ENCODE measurements around the gene ZFP36L1.

ZFP36L1 gene

GRCh38 chr14:68823434-68824206 is 30.8 kb upstream of the ZFP36L1 start:
- no CpG with 5 or more reads among the region's 8 CpGs for WGBS (ENCODE audit: extremely low coverage, insufficient coverage, low lambda C conversion rate)
- no peaks in the 10 kb centered on the region for H3K79me2 ChIP-seq (ENCODE audit: control insufficient read depth, insufficient read depth, low read length)
- H3K4me2 ChIP-seq (ENCODE audit: low read length): no peak overlapping the region
- no peak overlapping the region for H3K23ac ChIP-seq (ENCODE audit: low read length)
- H3K27me3 ChIP-seq (ENCODE audit: insufficient read depth, low read length, poor library complexity): no peaks in the 10 kb centered on the region
- H3K4ac ChIP-seq (ENCODE audit: low read depth, low read length): no peak overlapping the region
- no peak overlapping the region for H4K5ac ChIP-seq (ENCODE audit: low read length)
- no peak overlapping the region for H3K56ac ChIP-seq (ENCODE audit: low read length)
- no peak overlapping the region for H2BK120ac ChIP-seq (ENCODE audit: low read depth, low read length)
- no peak overlapping the region for H4K8ac ChIP-seq (ENCODE audit: low read depth, low read length)
- no peak overlapping the region for H3K4me3 ChIP-seq (ENCODE audit: low read length)
- no peak for DNase-seq
- no peak overlapping the region for H2BK15ac ChIP-seq (replicated peaks; ENCODE audit: low read depth)
- no peaks in the 10 kb centered on the region for H3K79me1 ChIP-seq (ENCODE audit: low read length)
- no peak overlapping the region for H3K18ac ChIP-seq (ENCODE audit: low read length)
- no peak overlapping the region for H3K27ac ChIP-seq (ENCODE audit: low read depth, low read length)
- no peak overlapping the region for H3K9ac ChIP-seq (ENCODE audit: low read length)
- no peaks in the 10 kb centered on the region for H3K36me3 ChIP-seq (ENCODE audit: control insufficient read depth, insufficient read depth, low read length)
- H2BK5ac ChIP-seq (ENCODE audit: low read length): no peak overlapping the region
- no peaks in the 10 kb centered on the region for H3K4me1 ChIP-seq (ENCODE audit: control insufficient read depth, low read depth, low read length)
- H2AK5ac ChIP-seq (ENCODE audit: low read length): no peak overlapping the region

- H4K5ac ChIP-seq (ENCODE audit: low read length): no peak overlapping the region
- H2BK120ac ChIP-seq (ENCODE audit: low read depth, low read length): no peak overlapping the region
- no peak overlapping the region for H3K27ac ChIP-seq (ENCODE audit: low read depth, low read length)
- no peaks in the 10 kb centered on the region for H3K4me1 ChIP-seq (ENCODE audit: control insufficient read depth, low read depth, low read length)
- no peaks in the 10 kb centered on the region for H3K36me3 ChIP-seq (ENCODE audit: control insufficient read depth, insufficient read depth, low read length)
- H3K4me2 ChIP-seq (ENCODE audit: low read length): no peak overlapping the region
- H4K8ac ChIP-seq (ENCODE audit: low read depth, low read length): no peak overlapping the region
- no peak overlapping the region for H3K4ac ChIP-seq (ENCODE audit: low read depth, low read length)
- no peak overlapping the region for H3K4me3 ChIP-seq (ENCODE audit: low read length)
- no peak overlapping the region for H3K23ac ChIP-seq (ENCODE audit: low read length)
- H3K27me3 ChIP-seq (ENCODE audit: insufficient read depth, low read length, poor library complexity): no peaks in the 10 kb centered on the region
- no peak overlapping the region for H2AK5ac ChIP-seq (ENCODE audit: low read length)
- no peak overlapping the region for H3K56ac ChIP-seq (ENCODE audit: low read length)
- H2BK5ac ChIP-seq (ENCODE audit: low read length): no peak overlapping the region
- WGBS (ENCODE audit: extremely low coverage, insufficient coverage, low lambda C conversion rate): no CpG with 5 or more reads among the region's 4 CpGs
- no peak overlapping the region for H3K9ac ChIP-seq (ENCODE audit: low read length)
- no peaks in the 10 kb centered on the region for H3K79me1 ChIP-seq (ENCODE audit: low read length)
- no peak for DNase-seq
- no peak overlapping the region for H2BK15ac ChIP-seq (replicated peaks; ENCODE audit: low read depth)
- H3K79me2 ChIP-seq (ENCODE audit: control insufficient read depth, insufficient read depth, low read length): no peaks in the 10 kb centered on the region
- no peak overlapping the region for H3K18ac ChIP-seq (ENCODE audit: low read length)
These were observed 30.1 kb upstream of the ZFP36L1 start for GRCh38 chr14:68822926-68823325.

GRCh38 chr14:68822132-68822651 is 29.3 kb upstream of the ZFP36L1 start:
- H2AK5ac ChIP-seq (ENCODE audit: low read length): no peak overlapping the region
- no peak overlapping the region for H2BK120ac ChIP-seq (ENCODE audit: low read depth, low read length)
- WGBS (ENCODE audit: extremely low coverage, insufficient coverage, low lambda C conversion rate): no CpG with 5 or more reads among the region's 4 CpGs
- no peak overlapping the region for H3K4me2 ChIP-seq (ENCODE audit: low read length)
- no peaks in the 10 kb centered on the region for H3K27me3 ChIP-seq (ENCODE audit: insufficient read depth, low read length, poor library complexity)
- no peak overlapping the region for H4K5ac ChIP-seq (ENCODE audit: low read length)
- no peaks in the 10 kb centered on the region for H3K79me1 ChIP-seq (ENCODE audit: low read length)
- no peak overlapping the region for H4K8ac ChIP-seq (ENCODE audit: low read depth, low read length)
- DNase-seq: no peak
- H3K79me2 ChIP-seq (ENCODE audit: control insufficient read depth, insufficient read depth, low read length): no peaks in the 10 kb centered on the region
- no peak overlapping the region for H3K4ac ChIP-seq (ENCODE audit: low read depth, low read length)
- no peak overlapping the region for H3K56ac ChIP-seq (ENCODE audit: low read length)
- H3K9ac ChIP-seq (ENCODE audit: low read length): no peak overlapping the region
- no peak overlapping the region for H3K18ac ChIP-seq (ENCODE audit: low read length)
- H3K4me3 ChIP-seq (ENCODE audit: low read length): no peak overlapping the region
- H3K36me3 ChIP-seq (ENCODE audit: control insufficient read depth, insufficient read depth, low read length): no peaks in the 10 kb centered on the region
- H2BK15ac ChIP-seq (replicated peaks; ENCODE audit: low read depth): no peak overlapping the region
- H2BK5ac ChIP-seq (ENCODE audit: low read length): no peak overlapping the region
- no peak overlapping the region for H3K27ac ChIP-seq (ENCODE audit: low read depth, low read length)
- H3K4me1 ChIP-seq (ENCODE audit: control insufficient read depth, low read depth, low read length): no peaks in the 10 kb centered on the region
- no peak overlapping the region for H3K23ac ChIP-seq (ENCODE audit: low read length)

- H2AK5ac ChIP-seq (ENCODE audit: low read length): no peak overlapping the region
- no CpG with 5 or more reads among the region's 18 CpGs for WGBS (ENCODE audit: extremely low coverage, insufficient coverage, low lambda C conversion rate)
- no peak for DNase-seq
These were observed 28.3 kb upstream of the ZFP36L1 start for GRCh38 chr14:68820999-68821683.

DNA sequence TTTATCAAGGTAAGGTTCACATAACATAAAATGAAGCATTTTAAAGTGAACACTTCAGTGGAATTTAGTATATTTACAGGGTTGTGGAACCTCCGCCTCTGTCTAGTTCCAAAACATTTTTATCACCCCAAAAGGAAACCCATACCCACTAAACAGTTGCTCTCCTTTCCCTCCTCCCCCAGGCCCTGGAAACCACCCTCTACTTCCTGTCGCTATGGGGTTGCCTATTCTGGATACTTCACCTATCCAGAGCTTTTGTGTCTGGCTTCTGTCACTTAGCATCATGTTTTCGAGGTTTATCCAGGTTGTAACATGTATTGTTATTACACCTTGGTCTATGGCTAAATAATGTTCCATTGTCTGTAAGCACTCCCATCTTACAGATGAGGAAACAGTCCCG is 27.7 kb upstream of the ZFP36L1 start:
- Histone ChIP-seq H2BK120ac (ENCODE audit: low read depth, low read length) (no peak overlapping the region), H3K56ac (ENCODE audit: low read length) (no peak overlapping the region), H4K5ac (ENCODE audit: low read length) (no peak overlapping the region), H3K4ac (ENCODE audit: low read depth, low read length) (no peak overlapping the region), H2BK5ac (ENCODE audit: low read length) (no peak overlapping the region), H3K18ac (ENCODE audit: low read length) (no peak overlapping the region), H3K27ac (ENCODE audit: low read depth, low read length) (no peak overlapping the region), H3K27me3 (ENCODE audit: insufficient read depth, low read length, poor library complexity) (no peaks in the 10 kb centered on the region), H3K79me1 (ENCODE audit: low read length) (peaks cover 1% of the 10 kb centered on the region), H4K8ac (ENCODE audit: low read depth, low read length) (no peak overlapping the region), H3K23ac (ENCODE audit: low read length) (no peak overlapping the region), H3K36me3 (ENCODE audit: control insufficient read depth, insufficient read depth, low read length) (no peaks in the 10 kb centered on the region), H3K4me1 (ENCODE audit: control insufficient read depth, low read depth, low read length) (peaks cover 4% of the 10 kb centered on the region), H2BK15ac (replicated peaks; ENCODE audit: low read depth) (no peak overlapping the region), H3K9ac (ENCODE audit: low read length) (no peak overlapping the region), H3K4me2 (ENCODE audit: low read length) (no peak overlapping the region), H3K79me2 (ENCODE audit: control insufficient read depth, insufficient read depth, low read length) (no peaks in the 10 kb centered on the region), H3K4me3 (ENCODE audit: low read length) (no peak overlapping the region), H2AK5ac (ENCODE audit: low read length) (no peak overlapping the region)
- no peak for DNase-seq
- WGBS (ENCODE audit: extremely low coverage, insufficient coverage, low lambda C conversion rate): no CpG with 5 or more reads among the region's 4 CpGs

More at GRCh38 chr14:68820999-68821683, 28.3 kb upstream of the ZFP36L1 start:
- H2BK15ac ChIP-seq (replicated peaks; ENCODE audit: low read depth): no peak overlapping the region
- no peak overlapping the region for H4K8ac ChIP-seq (ENCODE audit: low read depth, low read length)
- H3K23ac ChIP-seq (ENCODE audit: low read length): no peak overlapping the region
- H3K4ac ChIP-seq (ENCODE audit: low read depth, low read length): no peak overlapping the region
- no peaks in the 10 kb centered on the region for H3K27me3 ChIP-seq (ENCODE audit: insufficient read depth, low read length, poor library complexity)
- no peaks in the 10 kb centered on the region for H3K4me1 ChIP-seq (ENCODE audit: control insufficient read depth, low read depth, low read length)
- no peak overlapping the region for H3K56ac ChIP-seq (ENCODE audit: low read length)
- no peak overlapping the region for H4K5ac ChIP-seq (ENCODE audit: low read length)
- H3K18ac ChIP-seq (ENCODE audit: low read length): no peak overlapping the region
- no peak overlapping the region for H3K27ac ChIP-seq (ENCODE audit: low read depth, low read length)
- H2BK5ac ChIP-seq (ENCODE audit: low read length): no peak overlapping the region
- H3K4me2 ChIP-seq (ENCODE audit: low read length): no peak overlapping the region
- no peaks in the 10 kb centered on the region for H3K79me2 ChIP-seq (ENCODE audit: control insufficient read depth, insufficient read depth, low read length)
- no peak overlapping the region for H3K4me3 ChIP-seq (ENCODE audit: low read length)
- H3K79me1 ChIP-seq (ENCODE audit: low read length): no peaks in the 10 kb centered on the region
- H2BK120ac ChIP-seq (ENCODE audit: low read depth, low read length): no peak overlapping the region
- no peaks in the 10 kb centered on the region for H3K36me3 ChIP-seq (ENCODE audit: control insufficient read depth, insufficient read depth, low read length)
- no peak overlapping the region for H3K9ac ChIP-seq (ENCODE audit: low read length)

Measured in mesendoderm (in vitro differentiated cells).